HEK293T (cell line): ENCODE measurements around the gene PRPH2.
"Not testable (repeated sequence)": the region's sequence is repeated elsewhere in the genome, so short reads cannot be mapped to it uniquely, and the experiment has no call there.

ENCODE experiments used
- CTCF ChIA-PET: fragments of 350-600 bp; formaldehyde crosslinking; extraction: SDS; loops from one replicate; lab custom pipeline; 2021; ENCODE audit warnings: antibody characterized with exemption, inconsistent platforms; lab: Yijun Ruan, JAX
- POLR2A ChIA-PET: fragments of 350-600 bp; formaldehyde crosslinking; extraction: SDS; loops from one replicate; lab custom pipeline; 2020; ENCODE audit warnings: antibody characterized with exemption, inconsistent platforms; lab: Yijun Ruan, JAX
- DNase-seq: peaks from one replicate; pipeline ENCODE4 v3.0.0; 2012; ENCODE audit warnings: mixed read lengths; ENCODE audit errors: extremely low spot score
- ARNT ChIP-seq: fragments of 450-650 bp; IDR thresholded peaks from 2 replicates; pipeline ENCODE4 v1.6.1; 2017; ENCODE audit warnings: mild to moderate bottlenecking
- BHLHE40 ChIP-seq: fragments of 450-650 bp; IDR thresholded peaks from 2 replicates; pipeline ENCODE4 v1.6.1; 2016; ENCODE audit warnings: mild to moderate bottlenecking, moderate library complexity, borderline replicate concordance
- CTBP1 ChIP-seq: fragments of 450-650 bp; IDR thresholded peaks from 2 replicates; pipeline ENCODE4 v1.6.1; 2016; ENCODE audit warnings: borderline replicate concordance
- ELF4 ChIP-seq: fragments of 450-650 bp; IDR thresholded peaks from 2 replicates; pipeline ENCODE4 v1.6.1; 2017; ENCODE audit warnings: antibody characterized with exemption
- FOXA1 ChIP-seq: fragments of 450-650 bp; IDR thresholded peaks from 2 replicates; pipeline ENCODE4 v1.6.1; 2016; ENCODE audit warnings: mild to moderate bottlenecking
- FOXK2 ChIP-seq: fragments of 450-650 bp; IDR thresholded peaks from 2 replicates; pipeline ENCODE4 v1.6.1; 2016; ENCODE audit warnings: mild to moderate bottlenecking
- FOXM1 ChIP-seq: fragments of 450-650 bp; IDR thresholded peaks from 2 replicates; pipeline ENCODE4 v1.6.1; 2017; ENCODE audit warnings: mild to moderate bottlenecking, borderline replicate concordance
- HDGF ChIP-seq: fragments of 450-650 bp; IDR thresholded peaks from 2 replicates; pipeline ENCODE4 v1.6.1; 2017; ENCODE audit warnings: antibody characterized with exemption, borderline replicate concordance
- L3MBTL2 ChIP-seq: fragments of 450-650 bp; conservative IDR thresholded peaks from 2 replicates; pipeline ENCODE4 v1.6.1; 2016; ENCODE audit warnings: mild to moderate bottlenecking
- LEF1 ChIP-seq: fragments of 450-650 bp; IDR thresholded peaks from 2 replicates; pipeline ENCODE4 v1.6.1; 2017; ENCODE audit warnings: mild to moderate bottlenecking, borderline replicate concordance
- NFRKB ChIP-seq: fragments of 450-650 bp; IDR thresholded peaks from 2 replicates; pipeline ENCODE4 v1.6.1; 2016; ENCODE audit warnings: mild to moderate bottlenecking, moderate library complexity
- PKNOX1 ChIP-seq: fragments of 450-650 bp; IDR thresholded peaks from 2 replicates; pipeline ENCODE4 v1.6.1; 2016
- SP1 ChIP-seq: fragments of 450-650 bp; IDR thresholded peaks from 2 replicates; pipeline ENCODE4 v1.6.1; 2017
- SUZ12 ChIP-seq: fragments of 450-650 bp; IDR thresholded peaks from 2 replicates; pipeline ENCODE4 v1.6.1; 2016; ENCODE audit warnings: mild to moderate bottlenecking
- TARDBP ChIP-seq: fragments of 450-650 bp; IDR thresholded peaks from 2 replicates; pipeline ENCODE4 v1.6.1; 2016
- ZNF384 ChIP-seq: fragments of 450-650 bp; IDR thresholded peaks from 2 replicates; pipeline ENCODE4 v1.6.1; 2016

PRPH2 gene

GRCh38 chr6:42679358-42679757 is 43.0 kb downstream of the PRPH2 start:
- CTCF ChIA-PET = interaction anchor here (0.5 kb wide), 1 partner anchor 40 kb away, joined by 5 read pairs; no protein-coding TSS in a partner anchor
- POLR2A ChIA-PET = no interaction called here
- DNase-seq = no peak
- TF ChIP-seq FOXK2 = no peak
- TF ChIP-seq SP1 = no peak
- no peak for TF ChIP-seq L3MBTL2
- TF ChIP-seq TARDBP = no peak
- no peak for TF ChIP-seq LEF1
- no peak for TF ChIP-seq PKNOX1
- no peak for TF ChIP-seq ARNT
- no peak for TF ChIP-seq SUZ12
- TF ChIP-seq ZNF384 = no peak
- TF ChIP-seq HDGF = no peak

GRCh38 chr6:42674780-42675179 is 47.6 kb downstream of the PRPH2 start:
- ChIA-PET CTCF (interaction anchor here (0.6 to 2.4 kb wide), 2 partner anchors 13 to 18 kb away, joined by 3 to 9 read pairs; no protein-coding TSS in a partner anchor), POLR2A (no interaction called here)
- no peak for DNase-seq
- TF ChIP-seq FOXK2 = no peak
- TF ChIP-seq FOXA1 = no peak
- TF ChIP-seq NFRKB = no peak
- no peak for TF ChIP-seq PKNOX1
- TF ChIP-seq CTBP1 = no peak
- TF ChIP-seq FOXM1 = no peak
- TF ChIP-seq ARNT = no peak
- no peak for TF ChIP-seq TARDBP
- TF ChIP-seq LEF1 = no peak

GRCh38 chr6:42674368-42674767 is 48.0 kb downstream of the PRPH2 start:
- POLR2A ChIA-PET, DNase-seq: not testable (repeated sequence)
- CTCF ChIA-PET = interaction anchor here (0.6 to 2.4 kb wide), 2 partner anchors 12 to 18 kb away, joined by 3 to 9 read pairs; no protein-coding TSS in a partner anchor

- no peak for DNase-seq
- POLR2A ChIA-PET = no interaction called here
Measured at GRCh38 chr6:42664718-42665117, 57.7 kb downstream of the PRPH2 start.

GRCh38 chr6:42661540-42662153 is 60.8 kb downstream of the PRPH2 start:
- ChIA-PET CTCF (interaction anchor here (0.6 to 2.0 kb wide), 9 partner anchors 13 to 229 kb away, joined by 3 to 17 read pairs (median 5); partner anchors contain the start of gene RPL7L1), POLR2A (interaction anchor here (1.0 to 2.2 kb wide), 3 partner anchors 64 to 218 kb away, joined by 5 to 7 read pairs (median 6); partner anchors contain the start of gene RPL7L1)
- peak; percentile 76 for DNase-seq
- TF ChIP-seq L3MBTL2 (no peak), BHLHE40 (no peak), ELF4 (no peak)

More at GRCh38 chr6:42664718-42665117, 57.7 kb downstream of the PRPH2 start:
- TF ChIP-seq PKNOX1 (no peak), L3MBTL2 (no peak), CTBP1 (no peak), ELF4 (no peak), FOXK2 (no peak), FOXA1 (no peak), NFRKB (no peak), HDGF (no peak), TARDBP (no peak), ZNF384 (no peak), LEF1 (no peak), ARNT (no peak), FOXM1 (no peak)
- CTCF ChIA-PET = interaction anchor here (0.6 to 1.0 kb wide), 2 partner anchors 28 to 62 kb away, joined by 3 read pairs; no protein-coding TSS in a partner anchor

- TF ChIP-seq PKNOX1 = no peak
- no peak for TF ChIP-seq ELF4
- TF ChIP-seq NFRKB = no peak
- TF ChIP-seq ZNF384 = no peak
- TF ChIP-seq FOXM1 = no peak
- no peak for TF ChIP-seq CTBP1
- TF ChIP-seq LEF1 = no peak
- no peak for TF ChIP-seq L3MBTL2
- TF ChIP-seq SUZ12 = no peak
- POLR2A ChIA-PET = no interaction called here
- CTCF ChIA-PET = no interaction called here
- no peak for DNase-seq
Measured at GRCh38 chr6:42659806-42660205, 62.6 kb downstream of the PRPH2 start.
